GM06990 (cell line): Measurements from ENCODE around the gene CCDC61.

ENCODE experiments used
- DNase-seq: peaks from one replicate; pipeline ENCODE4 v3.0.0-alpha.2; 2011; ENCODE audit not compliant: insufficient read length; ENCODE audit errors: extremely low read depth
- H3K27me3 ChIP-seq: replicated peaks from 2 replicates; pipeline ENCODE4 v1.6.0; 2011; ENCODE audit warnings: low read length; ENCODE audit not compliant: control insufficient read depth, insufficient read depth
- H3K36me3 ChIP-seq: 2 replicates; pipeline ENCODE4 v1.5.1; 2011; ENCODE audit warnings: low read length; ENCODE audit not compliant: control insufficient read depth, insufficient read depth
- H3K4me3 ChIP-seq: replicated peaks from 2 replicates; pipeline ENCODE4 v1.5.1; 2011; ENCODE audit warnings: low read depth, mild to moderate bottlenecking, control low read depth, low read length
- CTCF ChIP-seq: IDR thresholded peaks from 2 replicates; pipeline ENCODE4 v1.5.1; 2011; ENCODE audit warnings: low read length, control low read depth, mild to moderate bottlenecking, inconsistent platforms; ENCODE audit not compliant: insufficient read depth, poor library complexity, severe bottlenecking

Gene CCDC61

GRCh38 chr19:46022431-46023310 lies 27.4 kb downstream of the CCDC61 start, which contains the start of gene PGLYRP1:
PGLYRP1 (minus strand) TSS chr19:46023053; CDS start chr19:46023021, 32 bp downstream.
- no peak for TF ChIP-seq CTCF
- H3K27me3 ChIP-seq, result no peaks in the 10 kb centered on the region
- H3K36me3 ChIP-seq, result no peaks in the 10 kb centered on the region; the same call in 1 of the 2 replicates
- no peak for DNase-seq
- no peak within 1 kb of the TSS for H3K4me3 ChIP-seq

- DNase-seq, result no peak
- Histone ChIP-seq H3K4me3 (no peak overlapping the region), H3K36me3 (no peaks in the 10 kb centered on the region), H3K27me3 (no peaks in the 10 kb centered on the region)
- no peak for TF ChIP-seq CTCF
These were observed 28.1 kb downstream of the CCDC61 start for GRCh38 chr19:46023311-46023779.

- Histone ChIP-seq H3K36me3 (no peaks in the 10 kb centered on the region), H3K27me3 (no peaks in the 10 kb centered on the region), H3K4me3 (no peak overlapping the region)
- TF ChIP-seq CTCF, result no peak
- no peak for DNase-seq
These were observed 30.6 kb downstream of the CCDC61 start for GRCh38 chr19:46025835-46026234.

GRCh38 chr19:46030812-46031550 lies 35.7 kb downstream of the CCDC61 start:
- Histone ChIP-seq H3K27me3 (no peaks in the 10 kb centered on the region), H3K4me3 (no peak overlapping the region), H3K36me3 (no peaks in the 10 kb centered on the region)
- DNase-seq, result no peak
- no peak for TF ChIP-seq CTCF

GRCh38 chr19:46031781-46032596 lies 36.7 kb downstream of the CCDC61 start:
- Histone ChIP-seq H3K36me3 (no peaks in the 10 kb centered on the region), H3K27me3 (no peaks in the 10 kb centered on the region)
- no peak for TF ChIP-seq CTCF

More at GRCh38 chr19:46031781-46032596, 36.7 kb downstream of the CCDC61 start:
- DNase-seq, result no peak
- no peak overlapping the region for H3K4me3 ChIP-seq
